Mesendoderm (in vitro differentiated cells): ENCODE results near the gene FYB1.

Source experiments
- DNase-seq: peaks from one replicate; pipeline ENCODE4 v3.0.0; 2013
- H2AK5ac ChIP-seq: 2 replicates; pipeline ENCODE4 v1.6.1; 2013; ENCODE audit warnings: low read length, inconsistent platforms
- H2BK120ac ChIP-seq: 2 replicates; pipeline ENCODE4 v1.6.1; 2013; ENCODE audit warnings: low read depth, mild to moderate bottlenecking, low read length, moderate library complexity, mixed read lengths
- H2BK15ac ChIP-seq: replicated peaks from 2 replicates; pipeline ENCODE4 v1.6.1; 2013; ENCODE audit warnings: low read depth, mild to moderate bottlenecking, moderate library complexity
- H2BK5ac ChIP-seq: 2 replicates; pipeline ENCODE4 v1.6.1; 2013; ENCODE audit warnings: low read length, inconsistent platforms
- H3K18ac ChIP-seq: 2 replicates; pipeline ENCODE4 v1.6.1; 2013; ENCODE audit warnings: mild to moderate bottlenecking, low read length, mixed read lengths
- H3K23ac ChIP-seq: one replicate; pipeline ENCODE4 v1.6.1; 2013; ENCODE audit warnings: low read length
- H3K27ac ChIP-seq: 2 replicates; pipeline ENCODE4 v1.5.1; 2013; ENCODE audit warnings: low read depth, mild to moderate bottlenecking, inconsistent platforms, low read length, moderate library complexity
- H3K27me3 ChIP-seq: 2 replicates; pipeline ENCODE4 v1.6.1; 2013; ENCODE audit warnings: low read length, control low read depth, mild to moderate bottlenecking, inconsistent platforms; ENCODE audit not compliant: insufficient read depth, poor library complexity
- H3K36me3 ChIP-seq: 2 replicates; pipeline ENCODE4 v1.6.1; 2013; ENCODE audit warnings: low read length, inconsistent platforms; ENCODE audit not compliant: control insufficient read depth, insufficient read depth
- H3K4ac ChIP-seq: one replicate; pipeline ENCODE4 v1.6.1; 2013; ENCODE audit warnings: low read depth, mild to moderate bottlenecking, low read length, moderate library complexity
- H3K4me1 ChIP-seq: 2 replicates; pipeline ENCODE4 v1.6.1; 2013; ENCODE audit warnings: low read depth, low read length, inconsistent platforms; ENCODE audit not compliant: control insufficient read depth
- H3K4me2 ChIP-seq: 2 replicates; pipeline ENCODE4 v1.6.1; 2013; ENCODE audit warnings: low read length
- H3K4me3 ChIP-seq: 2 replicates; pipeline ENCODE4 v1.5.1; 2013; ENCODE audit warnings: mild to moderate bottlenecking, low read length
- H3K56ac ChIP-seq: one replicate; pipeline ENCODE4 v1.6.1; 2013; ENCODE audit warnings: low read length
- H3K79me1 ChIP-seq: 2 replicates; pipeline ENCODE4 v1.6.1; 2013; ENCODE audit warnings: low read length, inconsistent platforms
- H3K79me2 ChIP-seq: 2 replicates; pipeline ENCODE4 v1.6.1; 2013; ENCODE audit warnings: mild to moderate bottlenecking, low read length; ENCODE audit not compliant: control insufficient read depth, insufficient read depth
- H3K9ac ChIP-seq: 2 replicates; pipeline ENCODE4 v1.6.1; 2013; ENCODE audit warnings: low read length, inconsistent platforms
- H4K5ac ChIP-seq: one replicate; pipeline ENCODE4 v1.6.1; 2013; ENCODE audit warnings: low read length
- H4K8ac ChIP-seq: one replicate; pipeline ENCODE4 v1.6.1; 2013; ENCODE audit warnings: low read depth, mild to moderate bottlenecking, control low read depth, low read length, moderate library complexity
- WGBS: extraction: QIAGEN DNeasy Blood & Tissue Kit; methylation state at CpG from one replicate; pipeline ENCODE4 v1.1.7; 2013; ENCODE audit warnings: low lambda C conversion rate, missing lambda C conversion rate; ENCODE audit not compliant: insufficient coverage; ENCODE audit errors: extremely low coverage; 5-methylcytosine and 5-hydroxymethylcytosine counted together

Gene FYB1

DNA sequence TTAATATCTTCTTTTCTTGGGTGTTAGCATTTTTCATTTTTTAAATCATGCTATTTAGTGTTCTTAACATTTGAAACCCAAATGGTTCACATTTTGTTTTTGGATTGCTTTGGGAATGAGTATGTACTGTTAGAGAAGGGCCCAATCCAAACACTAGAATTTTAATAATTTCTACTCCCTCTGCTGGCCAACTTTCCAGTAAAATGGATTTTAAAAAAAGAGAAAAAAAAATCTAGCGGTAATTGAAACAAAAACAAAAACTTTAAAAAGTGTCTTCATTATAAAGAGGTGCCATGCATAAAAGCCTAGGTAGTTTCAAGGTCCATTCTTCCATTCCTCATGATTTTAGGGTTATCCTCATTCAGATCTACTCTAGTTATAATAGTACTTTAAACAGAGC lies 113.0 kb downstream of the FYB1 start:
- WGBS = no CpG with 5 or more reads among the region's 1 CpG
- Histone ChIP-seq H3K27me3 (no peaks in the 10 kb centered on the region), H3K56ac (no peak overlapping the region), H3K23ac (no peak overlapping the region), H3K27ac (no peak overlapping the region), H3K4me2 (no peak overlapping the region), H2BK120ac (no peak overlapping the region), H2BK15ac (no peak overlapping the region), H3K4ac (no peak overlapping the region), H3K79me1 (no peaks in the 10 kb centered on the region), H4K5ac (no peak overlapping the region), H2BK5ac (no peak overlapping the region), H2AK5ac (no peak overlapping the region), H3K4me1 (no peaks in the 10 kb centered on the region), H3K79me2 (no peaks in the 10 kb centered on the region), H3K4me3 (no peak overlapping the region), H3K18ac (no peak overlapping the region), H3K36me3 (no peaks in the 10 kb centered on the region), H3K9ac (no peak overlapping the region), H4K8ac (no peak overlapping the region)
- no peak for DNase-seq

DNA sequence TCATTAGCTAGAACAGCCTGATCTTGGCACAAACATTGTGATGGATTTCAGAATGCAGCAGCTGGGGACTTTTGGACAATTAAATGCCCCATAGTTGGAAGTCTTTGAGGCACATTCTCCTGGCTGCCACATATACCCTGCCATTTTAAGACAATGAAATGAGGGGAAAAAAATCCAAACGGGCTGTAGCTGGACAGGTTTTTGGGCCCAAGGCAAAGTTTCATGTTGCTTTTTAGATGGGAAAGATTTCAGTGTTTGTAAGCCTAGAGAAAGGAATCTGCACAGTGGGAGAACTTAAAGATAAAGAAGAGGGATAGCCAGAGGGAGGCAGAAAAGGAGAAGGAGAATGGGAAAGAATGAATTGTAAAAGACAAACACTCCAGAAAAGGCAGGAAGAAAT lies 115.1 kb downstream of the FYB1 start:
- Histone ChIP-seq H2AK5ac (no peak overlapping the region), H3K4ac (no peak overlapping the region), H4K5ac (no peak overlapping the region), H2BK5ac (no peak overlapping the region), H3K27ac (no peak overlapping the region), H3K4me3 (no peak overlapping the region), H3K9ac (no peak overlapping the region), H2BK120ac (no peak overlapping the region), H3K56ac (no peak overlapping the region), H3K36me3 (no peaks in the 10 kb centered on the region), H3K18ac (no peak overlapping the region), H3K79me2 (no peaks in the 10 kb centered on the region), H4K8ac (no peak overlapping the region), H3K4me1 (no peaks in the 10 kb centered on the region), H3K79me1 (no peaks in the 10 kb centered on the region), H2BK15ac (no peak overlapping the region), H3K27me3 (no peaks in the 10 kb centered on the region), H3K4me2 (no peak overlapping the region), H3K23ac (no peak overlapping the region)
- no CpG with 5 or more reads among the region's 1 CpG for WGBS
- DNase-seq = no peak

DNA sequence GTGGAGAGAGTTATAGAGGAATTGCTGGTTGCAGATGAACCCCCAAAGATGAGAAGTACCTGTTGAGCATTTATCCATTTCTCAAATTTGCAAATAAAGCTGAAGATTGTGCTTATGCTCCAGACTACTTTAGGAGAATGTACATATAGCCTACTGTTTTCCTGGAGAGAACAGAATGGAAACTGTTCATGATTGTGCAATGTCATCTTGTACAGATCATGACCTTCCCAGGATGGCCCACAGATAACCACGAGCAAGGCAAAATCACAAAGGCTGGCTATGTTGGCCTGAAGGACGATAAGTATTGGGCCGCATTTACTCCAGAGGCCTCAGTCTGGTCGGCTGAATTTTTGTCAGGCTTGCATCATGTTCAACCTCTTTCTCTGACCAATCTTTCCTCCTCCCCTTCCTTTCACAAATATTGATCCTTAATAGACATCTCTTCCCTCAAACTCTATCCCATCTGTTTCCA lies 116.6 kb downstream of the FYB1 start:
- Histone ChIP-seq H3K4me2 (no peak overlapping the region), H3K27me3 (no peaks in the 10 kb centered on the region), H3K23ac (no peak overlapping the region), H3K18ac (no peak overlapping the region), H3K4me1 (no peaks in the 10 kb centered on the region), H3K56ac (no peak overlapping the region), H2BK5ac (no peak overlapping the region), H4K8ac (no peak overlapping the region), H3K79me2 (no peaks in the 10 kb centered on the region), H4K5ac (no peak overlapping the region), H3K4ac (no peak overlapping the region), H3K4me3 (no peak overlapping the region), H2BK120ac (no peak overlapping the region), H3K27ac (no peak overlapping the region), H2AK5ac (no peak overlapping the region), H3K9ac (no peak overlapping the region), H3K79me1 (no peaks in the 10 kb centered on the region), H2BK15ac (no peak overlapping the region), H3K36me3 (no peaks in the 10 kb centered on the region)
- WGBS = no CpG with 5 or more reads among the region's 4 CpGs
- DNase-seq = no peak

DNA sequence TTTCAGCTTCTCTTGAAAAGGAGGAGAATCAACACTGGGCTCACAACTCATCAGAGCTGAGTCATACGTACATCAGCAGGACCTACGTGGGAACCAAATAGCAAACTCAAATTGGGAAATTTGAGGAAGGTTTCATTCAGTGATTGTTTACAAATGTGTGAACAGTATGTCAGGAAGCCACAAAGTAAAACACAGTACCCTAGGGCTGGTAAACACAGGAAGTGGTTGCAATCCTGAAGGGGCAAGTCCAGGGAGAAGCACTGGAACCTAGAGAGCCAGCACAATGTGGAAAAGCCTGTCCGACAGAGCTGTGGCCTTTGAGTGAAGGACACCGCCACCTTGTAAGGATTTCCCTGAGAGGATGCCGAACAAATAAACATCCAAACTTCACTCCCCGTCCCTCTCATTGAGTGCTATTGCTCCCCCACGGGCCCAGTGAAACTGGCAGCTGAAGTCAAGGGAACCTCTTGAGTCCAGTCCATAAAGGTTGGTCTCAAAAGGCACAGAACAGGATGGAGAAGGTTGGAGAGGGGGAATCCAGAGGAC lies 118.4 kb downstream of the FYB1 start:
- WGBS = no CpG with 5 or more reads among the region's 7 CpGs
- no peak overlapping the region for H3K18ac ChIP-seq

DNA sequence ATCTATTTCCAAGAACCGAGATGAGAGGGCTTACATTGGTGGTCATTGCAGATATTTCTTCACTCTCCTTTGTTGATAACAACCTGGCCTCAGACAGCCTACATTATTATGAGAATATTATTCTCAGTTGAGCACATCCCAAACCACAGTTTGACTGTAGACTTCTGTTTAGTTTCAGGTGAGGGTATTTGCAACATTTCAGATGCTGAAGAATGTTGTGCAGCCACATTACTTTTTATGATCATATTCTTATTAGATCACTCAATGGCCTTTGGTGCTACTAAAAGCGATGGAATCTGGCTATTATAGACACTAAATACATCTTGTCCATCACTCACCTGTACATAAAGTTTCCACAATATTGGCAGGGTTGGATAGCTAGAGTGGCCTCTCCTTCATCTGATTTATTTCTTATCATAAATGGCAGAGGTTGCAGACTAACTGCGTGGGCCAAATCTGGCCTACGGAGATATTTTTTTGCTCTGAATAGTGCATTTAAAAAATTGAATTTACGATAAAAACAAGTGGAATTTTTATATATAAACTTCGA lies 119.0 kb downstream of the FYB1 start:
- Histone ChIP-seq H3K4ac (no peak overlapping the region), H3K27ac (no peak overlapping the region), H3K23ac (no peak overlapping the region), H3K27me3 (no peaks in the 10 kb centered on the region), H3K56ac (no peak overlapping the region), H3K79me2 (no peaks in the 10 kb centered on the region), H3K4me3 (no peak overlapping the region), H4K8ac (no peak overlapping the region), H3K4me1 (no peaks in the 10 kb centered on the region), H3K18ac (no peak overlapping the region), H3K9ac (no peak overlapping the region), H2AK5ac (no peak overlapping the region), H2BK15ac (no peak overlapping the region), H3K4me2 (no peak overlapping the region), H3K36me3 (no peaks in the 10 kb centered on the region), H2BK5ac (no peak overlapping the region), H2BK120ac (no peak overlapping the region), H3K79me1 (no peaks in the 10 kb centered on the region), H4K5ac (no peak overlapping the region)
- DNase-seq = no peak
- no CpG with 5 or more reads among the region's 6 CpGs for WGBS

More for the DNA sequence above, 118.4 kb downstream of the FYB1 start:
- Histone ChIP-seq H4K5ac (no peak overlapping the region), H3K4me2 (no peak overlapping the region), H3K27ac (no peak overlapping the region), H2AK5ac (no peak overlapping the region), H3K36me3 (no peaks in the 10 kb centered on the region), H3K4ac (no peak overlapping the region), H2BK15ac (no peak overlapping the region), H3K79me2 (no peaks in the 10 kb centered on the region), H3K79me1 (no peaks in the 10 kb centered on the region), H3K9ac (no peak overlapping the region), H2BK120ac (no peak overlapping the region), H4K8ac (no peak overlapping the region), H3K4me1 (no peaks in the 10 kb centered on the region), H3K23ac (no peak overlapping the region), H3K56ac (no peak overlapping the region), H3K4me3 (no peak overlapping the region), H2BK5ac (no peak overlapping the region), H3K27me3 (no peaks in the 10 kb centered on the region)
- DNase-seq = peak; percentile 68

DNA sequence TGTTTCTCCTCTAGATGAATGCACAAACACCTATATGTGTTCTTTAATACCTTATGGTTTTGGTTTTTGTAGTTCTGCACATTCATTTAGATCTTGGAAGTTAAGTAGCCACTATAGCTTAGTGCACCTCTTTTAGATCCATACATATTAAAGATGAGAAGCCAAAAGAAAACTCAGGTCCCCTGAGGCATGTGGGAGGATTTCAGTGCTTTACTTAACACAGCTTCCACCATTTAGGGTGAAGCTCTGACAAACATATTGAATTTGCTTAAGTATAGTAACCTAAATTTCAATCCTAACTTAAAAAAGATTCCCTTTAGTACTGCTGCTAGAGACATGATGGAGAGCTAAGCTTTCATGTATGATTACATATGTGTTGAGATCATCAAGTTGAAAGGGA lies 119.5 kb downstream of the FYB1 start:
- Histone ChIP-seq H3K79me1 (no peaks in the 10 kb centered on the region), H3K9ac (no peak overlapping the region), H3K4me3 (no peak overlapping the region), H2BK5ac (no peak overlapping the region), H3K4ac (no peak overlapping the region), H3K4me2 (no peak overlapping the region), H3K27ac (no peak overlapping the region), H2AK5ac (no peak overlapping the region), H3K56ac (no peak overlapping the region), H3K36me3 (no peaks in the 10 kb centered on the region), H2BK120ac (no peak overlapping the region), H2BK15ac (no peak overlapping the region), H3K23ac (no peak overlapping the region), H3K79me2 (no peaks in the 10 kb centered on the region), H3K4me1 (no peaks in the 10 kb centered on the region), H3K18ac (no peak overlapping the region), H4K5ac (no peak overlapping the region), H3K27me3 (no peaks in the 10 kb centered on the region), H4K8ac (no peak overlapping the region)
- no peak for DNase-seq
